Fibroblast of peridontal ligament (primary cell): ENCODE data around the gene SIL1.
"Not testable (repeated sequence)": the region's sequence is repeated elsewhere in the genome, so short reads cannot be mapped to it uniquely, and the experiment has no call there.

Experiments used
- DNase-seq: peaks from one replicate; pipeline ENCODE4 v3.0.0-alpha.2; 2010; ENCODE audit errors: extremely low read depth

Gene SIL1

DNA sequence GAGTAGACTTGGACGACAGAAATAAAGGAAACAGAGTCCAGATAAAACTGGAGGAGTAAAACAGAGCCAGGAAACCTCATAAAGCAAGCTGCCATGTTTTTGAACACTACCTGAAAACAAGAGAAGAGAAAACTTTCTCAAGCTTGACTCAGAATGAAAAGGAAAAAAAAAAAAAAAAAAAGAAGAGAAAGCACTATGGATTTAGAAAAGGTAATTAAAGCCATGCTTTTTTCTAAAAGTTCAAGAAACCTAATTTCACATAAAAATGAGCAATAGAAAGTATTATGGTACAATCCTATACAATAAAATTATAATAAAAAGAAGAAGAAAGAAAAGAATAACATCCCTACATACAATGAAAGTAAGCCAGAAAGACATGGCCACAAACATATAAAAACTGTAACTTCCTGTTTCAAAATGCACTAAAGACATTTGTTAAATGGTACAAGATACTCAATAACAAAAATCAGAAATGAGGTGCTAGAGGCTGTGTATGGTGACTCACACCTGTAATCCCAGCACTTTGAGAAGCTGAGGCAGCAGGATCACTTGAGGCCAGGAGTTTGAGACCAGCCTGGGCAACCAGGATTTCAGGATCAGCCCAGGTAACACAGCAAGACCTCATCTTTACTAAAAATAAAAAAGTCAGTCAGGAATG, 129.5 kb downstream of the SIL1 start:
- no peak for DNase-seq

DNA sequence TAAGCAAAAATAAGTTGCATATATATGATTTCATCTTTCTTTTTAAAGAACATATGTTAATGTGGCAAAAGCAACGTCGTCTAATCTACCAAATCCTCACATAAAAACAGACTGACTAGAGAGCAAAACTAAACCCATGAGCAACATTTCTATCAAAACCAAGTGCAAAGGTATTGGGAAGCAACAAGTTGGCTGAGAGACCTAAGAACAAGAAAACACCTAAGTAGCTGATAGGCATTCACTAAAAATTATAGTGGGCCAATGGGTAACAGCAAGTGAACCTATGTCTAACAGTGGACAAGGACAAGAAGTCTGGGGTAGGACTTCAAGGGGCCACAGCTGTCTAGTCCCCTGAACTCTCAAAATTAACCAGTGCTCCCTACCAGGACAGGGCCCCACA, 130.1 kb downstream of the SIL1 start:
- no peak for DNase-seq

DNA sequence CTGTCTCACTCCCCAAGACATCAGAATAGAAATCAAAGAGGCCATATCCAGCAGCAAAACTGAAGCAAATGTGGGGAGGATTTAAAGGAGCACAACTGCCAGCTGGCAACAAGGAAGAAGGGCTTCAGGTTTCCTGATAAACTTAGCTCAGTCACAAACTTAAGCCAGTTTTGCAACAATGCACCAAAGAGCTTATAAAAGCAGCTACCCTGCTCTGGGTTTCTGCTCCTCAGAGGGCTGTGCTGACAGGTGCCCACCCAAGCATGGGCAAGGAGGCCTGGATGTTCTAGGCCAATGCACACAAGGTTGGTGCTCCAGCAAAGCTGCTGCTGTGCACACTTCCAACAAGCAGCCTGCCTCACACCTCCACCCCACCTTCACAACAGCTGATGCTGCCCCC, 132.9 kb downstream of the SIL1 start:
- peak; percentile 62 for DNase-seq

DNA sequence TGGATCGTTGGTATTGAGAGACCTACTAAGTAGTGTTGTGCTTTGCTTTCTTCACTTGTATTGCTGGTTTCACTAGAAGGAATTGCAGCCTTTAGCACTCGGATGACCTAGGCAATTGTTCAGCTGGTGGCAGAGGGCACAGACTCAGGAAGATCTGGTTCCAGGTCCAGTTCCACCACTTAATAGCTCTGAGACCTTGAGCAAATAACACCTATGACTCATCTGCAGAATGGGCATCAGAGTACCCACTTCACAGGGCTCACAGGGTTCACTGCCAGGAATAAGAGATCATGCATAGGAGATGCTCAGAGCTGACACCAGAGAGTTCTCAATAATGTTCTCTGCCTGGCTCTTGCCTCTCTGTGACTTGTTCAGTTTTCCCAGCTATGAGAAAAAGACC, 133.6 kb downstream of the SIL1 start:
- DNase-seq = no peak

DNA sequence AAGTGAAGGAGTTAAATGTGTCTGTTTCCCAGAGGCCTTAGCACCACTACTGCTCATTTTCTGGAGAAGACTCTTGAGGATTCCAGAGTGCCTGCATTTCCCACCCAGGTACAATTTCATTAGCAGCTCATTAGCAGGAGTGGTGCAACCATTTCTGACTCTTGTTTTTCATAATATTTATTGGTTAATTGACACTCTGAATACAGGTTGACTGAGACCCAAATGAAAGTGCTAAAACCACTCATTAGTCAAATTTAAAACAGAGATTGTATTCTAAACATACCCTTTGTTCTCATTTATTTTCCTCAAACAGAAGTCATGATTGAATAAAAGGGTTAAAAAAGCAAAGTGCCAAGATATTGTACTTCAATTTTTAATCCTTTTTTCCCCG, 134.5 kb downstream of the SIL1 start:
- no peak for DNase-seq

DNA sequence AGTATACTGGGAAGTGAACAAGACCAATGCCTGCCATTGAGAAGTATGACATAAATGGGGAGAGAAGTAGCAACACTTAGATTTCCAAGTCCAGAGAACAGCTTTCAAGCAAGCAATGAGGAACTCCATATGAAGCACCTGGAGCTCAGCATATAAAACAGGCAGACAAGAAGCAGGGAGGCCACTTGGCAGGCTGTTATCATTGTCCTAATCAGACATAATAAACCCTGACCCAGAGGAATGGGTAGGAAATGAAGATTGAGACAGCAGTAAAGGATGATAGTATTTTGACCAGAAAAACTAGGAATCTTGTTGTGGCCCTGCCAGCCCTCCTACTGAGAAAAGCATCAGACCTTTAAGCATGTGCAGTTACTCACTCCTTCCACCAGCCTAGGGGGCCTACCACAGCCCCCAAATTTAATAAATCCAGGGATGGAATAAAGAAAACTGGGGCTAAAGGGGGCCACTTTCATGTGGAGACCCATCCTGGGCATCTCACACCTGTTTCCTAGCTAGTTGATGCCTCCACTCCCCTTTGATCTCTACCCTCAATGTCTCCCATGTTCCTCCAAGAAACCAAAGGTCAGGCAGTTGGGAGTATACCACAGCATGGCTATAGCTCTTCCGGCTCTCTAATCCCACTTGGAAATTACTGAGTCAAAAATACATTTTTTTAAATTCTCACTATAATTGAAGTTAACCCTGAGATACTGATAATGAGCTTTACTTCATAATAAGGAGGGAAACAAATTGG, 135.1 kb downstream of the SIL1 start:
- no peak for DNase-seq

DNA sequence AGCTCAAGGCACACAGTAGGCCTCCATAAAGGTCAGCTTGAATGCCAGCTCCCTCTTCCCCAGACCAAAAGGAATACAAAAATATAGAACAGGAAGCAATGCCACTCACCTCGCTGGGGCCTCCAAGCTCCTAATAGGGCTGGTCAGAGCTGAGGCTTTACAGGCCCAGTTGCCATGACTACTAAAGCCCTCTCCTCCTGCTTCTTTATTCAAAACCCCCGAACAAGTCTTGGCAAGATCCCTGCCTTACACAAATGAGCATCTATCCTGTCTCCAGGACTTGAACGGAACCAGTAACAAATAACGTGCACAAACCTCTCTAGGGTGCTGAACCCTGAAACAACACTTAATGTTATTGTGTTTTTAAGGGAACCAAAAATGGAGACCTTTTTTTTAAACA, 136.3 kb downstream of the SIL1 start:
- no peak for DNase-seq

DNA sequence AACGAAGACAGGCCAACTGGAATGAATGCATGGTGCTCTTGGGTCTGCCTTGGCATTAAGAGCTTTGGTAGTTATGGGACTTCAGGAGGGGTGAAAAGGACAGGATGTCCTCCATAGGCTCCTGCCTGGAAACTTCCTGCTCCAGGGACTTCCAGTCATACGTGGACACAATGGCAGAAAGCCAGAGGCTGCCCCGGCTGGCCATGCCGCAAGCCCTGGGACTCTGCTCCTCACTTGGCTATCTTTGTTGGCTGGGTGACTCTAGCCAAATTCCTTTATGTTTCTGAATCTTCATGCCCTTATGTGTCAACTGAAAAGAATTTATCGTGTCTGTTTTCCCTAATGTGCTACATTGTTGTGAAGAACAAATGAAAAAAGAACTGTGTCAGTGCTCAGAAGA, 136.9 kb downstream of the SIL1 start:
- peak; percentile 68 for DNase-seq

DNA sequence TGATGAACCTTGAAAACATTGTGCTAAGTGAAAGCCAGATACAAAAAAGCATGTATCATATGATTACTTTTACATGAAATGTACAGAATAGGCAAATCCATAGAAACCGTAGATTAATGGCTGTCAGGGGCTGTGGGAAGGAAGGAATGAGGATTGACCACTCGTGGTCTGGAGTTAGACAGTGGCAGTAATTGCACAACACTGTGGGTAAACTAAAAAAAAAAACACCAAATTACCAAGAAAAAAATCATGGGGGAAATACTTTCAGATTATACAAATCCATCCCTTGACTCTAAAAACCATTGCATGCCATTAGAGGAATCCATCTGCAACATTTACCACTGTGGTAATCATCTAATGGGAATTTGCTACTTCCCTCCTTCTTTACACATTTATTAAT, 140.0 kb downstream of the SIL1 start:
- DNase-seq = peak; percentile 86

DNA sequence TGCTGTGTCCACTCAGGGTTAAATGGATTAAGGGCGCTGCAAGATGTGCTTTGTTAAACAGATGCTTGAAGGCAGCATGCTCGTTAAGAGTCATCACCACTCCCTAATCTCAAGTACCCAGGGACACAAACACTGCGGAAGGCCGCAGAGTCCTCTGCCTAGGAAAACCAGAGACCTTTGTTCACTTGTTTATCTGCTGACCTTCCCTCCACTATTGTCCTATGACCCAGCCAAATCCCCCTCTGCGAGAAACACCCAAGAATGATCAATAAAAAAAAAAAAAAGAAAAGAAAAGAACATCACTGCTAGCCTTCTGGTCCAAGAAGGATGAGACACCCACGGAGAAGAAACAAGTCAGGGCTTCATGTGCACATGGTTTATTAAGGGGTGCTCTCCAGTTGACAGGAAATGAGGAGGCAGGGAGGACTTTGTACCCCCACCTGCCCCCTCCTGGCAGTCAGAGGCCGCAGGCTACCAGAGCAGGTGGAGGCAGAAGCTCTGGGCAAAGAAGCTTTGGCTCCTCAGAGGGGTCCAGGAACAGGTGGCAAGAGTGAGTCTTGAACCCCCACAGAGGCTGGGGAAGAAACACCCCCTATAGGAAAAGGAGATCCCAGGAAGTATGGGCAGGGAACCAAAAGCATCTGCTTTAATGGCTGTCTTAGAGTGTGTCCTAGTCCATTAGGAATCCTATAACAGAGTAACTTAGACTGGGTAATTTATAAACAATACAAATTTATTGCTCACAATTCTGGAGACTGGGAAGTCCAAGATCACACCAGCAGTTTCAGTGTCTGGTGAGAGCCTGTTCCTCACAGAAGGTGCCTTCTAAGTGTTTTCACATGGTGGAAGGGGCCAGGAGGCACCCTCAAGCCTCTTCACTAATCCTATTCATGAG, 140.9 kb downstream of the SIL1 start:
- not testable (repeated sequence) for DNase-seq

DNA sequence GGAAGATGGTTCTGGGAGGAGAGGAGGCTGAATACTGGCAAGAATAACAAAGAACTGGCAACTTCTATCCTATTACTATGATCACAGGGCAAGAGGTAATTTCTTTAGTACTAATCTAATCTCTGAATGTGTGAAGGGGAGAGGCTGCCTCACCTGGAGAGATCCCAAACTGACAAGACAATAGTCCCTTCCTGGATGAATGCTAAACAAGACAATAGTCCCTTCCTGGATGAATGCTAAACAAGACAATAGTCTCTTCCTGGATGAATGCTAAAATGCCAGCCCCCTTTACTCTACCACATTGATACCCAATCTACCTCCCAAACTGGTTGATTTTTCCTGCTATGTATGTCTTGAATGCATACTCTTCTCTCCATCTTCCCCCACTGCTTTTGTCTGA, 145.2 kb downstream of the SIL1 start:
- DNase-seq = no peak

DNA sequence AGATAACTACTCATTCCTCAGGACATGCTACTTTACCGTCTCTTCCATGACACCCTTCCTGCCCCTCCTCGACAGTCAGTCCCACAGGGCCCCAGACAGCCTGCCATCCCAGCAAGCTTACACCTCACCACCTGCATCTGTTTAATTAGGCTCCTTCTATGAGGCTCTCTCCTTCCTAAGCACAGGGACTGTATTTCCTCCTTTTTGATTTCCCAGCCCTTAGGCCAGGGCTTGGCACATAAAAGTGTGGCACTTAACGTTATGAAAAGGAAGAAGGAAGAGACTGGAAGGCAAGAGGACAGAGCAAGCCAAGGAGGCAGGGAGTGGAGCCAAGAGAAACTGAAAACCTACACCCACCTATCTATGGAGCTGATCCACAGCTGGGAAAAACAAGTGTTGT, 146.8 kb downstream of the SIL1 start:
- DNase-seq = no peak

DNA sequence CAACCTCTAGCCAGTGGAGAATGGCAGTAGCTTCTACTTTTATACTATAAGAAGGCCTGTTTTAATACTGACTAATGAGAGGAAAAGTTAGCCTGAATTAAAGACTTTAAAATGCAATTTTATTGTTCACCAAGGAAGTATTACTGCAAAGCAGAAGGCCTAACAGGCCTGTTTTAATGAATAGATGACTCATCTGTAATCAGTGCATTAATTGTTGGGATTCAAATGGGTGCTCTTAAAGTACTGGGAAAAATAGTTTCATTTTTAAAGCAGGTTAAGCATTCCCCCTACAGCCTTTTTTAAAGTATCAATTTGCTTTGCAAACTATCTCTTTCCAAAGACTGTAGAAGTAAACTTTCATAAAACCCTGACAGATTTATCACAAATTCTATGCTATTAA, 147.7 kb downstream of the SIL1 start:
- DNase-seq = no peak

DNA sequence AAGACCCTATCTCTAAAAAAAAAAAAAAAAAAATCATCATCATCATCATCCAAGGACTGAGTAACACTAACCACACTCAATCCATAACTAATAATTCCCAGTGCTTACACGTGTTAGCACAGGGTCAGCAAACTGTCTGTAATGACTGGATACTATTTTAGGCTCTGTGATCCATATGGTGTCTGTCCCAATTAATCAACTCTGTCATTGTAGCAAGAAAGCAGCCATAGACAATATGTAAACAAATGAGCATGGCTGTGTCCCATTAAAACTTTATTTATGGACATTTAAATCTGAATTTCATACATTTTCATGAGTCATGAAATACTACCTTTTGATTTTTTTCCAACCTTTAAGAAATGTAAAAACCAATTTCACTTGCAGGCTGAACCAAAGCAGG, 148.4 kb downstream of the SIL1 start:
- no peak for DNase-seq

DNA sequence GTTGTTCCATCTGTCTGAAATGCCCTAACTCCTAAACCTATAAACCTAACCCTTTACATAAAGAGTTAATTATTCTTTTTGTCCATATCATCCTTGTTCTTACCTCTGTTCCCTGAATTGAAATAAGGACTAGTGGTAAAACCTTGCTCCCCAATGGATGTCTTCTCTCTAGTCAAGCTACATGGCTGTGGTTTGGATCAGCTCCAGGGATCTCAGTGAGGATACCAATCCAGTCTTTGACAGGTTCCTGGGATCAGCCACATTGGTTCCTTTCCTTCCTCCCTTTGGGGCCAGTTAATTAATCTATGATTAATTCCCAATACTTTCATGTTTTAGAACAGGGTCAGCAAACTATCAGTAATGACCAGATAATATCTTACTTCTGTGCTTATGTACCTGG, 151.6 kb downstream of the SIL1 start:
- DNase-seq = no peak

DNA sequence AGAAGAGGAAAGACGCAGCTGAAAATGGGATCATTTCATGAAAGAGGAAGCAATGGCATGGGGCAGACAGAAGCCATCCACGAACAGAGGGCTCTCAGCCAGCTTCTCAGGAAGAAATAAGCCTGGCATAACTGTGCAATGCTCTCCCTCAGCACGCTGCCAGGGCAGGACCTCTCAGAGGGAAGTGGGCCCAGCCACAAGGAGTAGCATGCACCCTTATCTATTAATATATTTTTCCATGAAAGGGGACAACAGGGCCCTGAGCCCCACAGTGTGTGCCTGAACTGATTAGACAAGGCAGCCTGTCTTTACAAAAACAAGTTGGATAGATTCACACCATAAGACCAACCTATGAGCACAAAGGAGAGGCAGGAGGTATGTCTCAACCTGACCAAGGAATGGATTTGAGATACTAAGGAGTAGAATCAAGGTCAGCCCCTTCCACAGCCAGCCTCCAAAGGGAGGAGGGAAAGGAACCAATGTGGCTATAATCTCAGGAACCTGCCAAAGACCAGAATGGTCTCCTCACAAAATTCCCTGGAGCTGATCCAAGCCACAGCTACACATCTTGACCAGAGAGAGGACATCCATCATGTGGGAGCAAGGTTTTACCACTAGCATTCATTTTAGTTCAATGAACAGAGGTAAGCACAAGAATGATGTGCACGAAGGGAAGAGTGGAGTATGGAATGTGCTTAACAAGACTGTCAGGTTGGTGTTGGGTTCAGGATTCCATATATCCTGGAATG, 154.8 kb downstream of the SIL1 start:
- no peak for DNase-seq

DNA sequence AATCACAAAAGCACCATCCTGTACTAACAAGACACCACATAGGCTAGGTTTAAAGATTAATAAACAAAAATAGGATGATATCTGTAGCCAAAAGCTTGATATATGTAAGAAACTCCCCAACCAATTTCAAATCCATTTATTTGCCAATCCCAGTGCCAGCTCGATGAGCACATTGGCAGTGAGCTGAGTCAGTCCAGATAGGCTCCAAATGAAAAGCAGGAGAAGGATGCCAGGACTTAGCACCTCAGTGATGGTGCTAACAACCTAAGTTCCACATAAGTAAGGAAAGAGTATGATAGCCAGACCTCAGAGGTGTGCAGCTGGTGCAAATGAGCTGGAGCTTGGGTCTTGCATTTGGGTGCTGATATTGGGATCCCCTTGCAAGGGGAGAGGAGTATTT, 158.1 kb downstream of the SIL1 start:
- DNase-seq = no peak

DNA sequence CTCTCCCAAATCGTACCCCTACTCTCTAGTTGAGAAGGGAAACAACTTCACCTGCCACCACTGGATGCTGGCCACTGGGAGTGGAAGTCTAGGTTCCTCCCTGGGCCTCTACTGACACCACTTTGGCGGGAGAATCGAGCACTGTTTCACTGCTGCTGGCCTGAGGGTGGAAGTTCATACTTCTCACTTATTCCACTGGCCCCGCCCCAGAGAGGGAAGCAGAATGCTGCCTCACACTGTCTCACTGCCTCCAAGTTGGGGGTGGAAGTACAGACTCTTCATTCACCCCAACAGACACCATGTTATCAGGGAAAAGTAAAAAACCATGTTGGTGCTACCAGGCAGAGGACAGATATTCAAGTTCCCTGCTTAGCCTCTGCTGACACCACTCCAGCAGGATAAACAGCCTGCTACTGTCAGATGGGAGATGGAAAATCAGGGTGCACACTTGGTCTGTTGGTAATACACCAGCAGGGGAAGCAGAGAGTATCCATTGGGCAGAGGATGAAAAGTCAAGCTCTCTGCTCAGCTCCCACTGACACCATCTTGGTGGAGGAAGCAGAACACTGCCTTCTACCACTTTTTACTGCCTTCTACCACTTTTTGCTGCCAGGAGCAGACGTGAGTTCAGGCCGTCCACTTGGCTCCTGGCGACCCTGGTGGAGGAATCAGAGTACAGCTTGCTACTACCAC, 159.4 kb downstream of the SIL1 start:
- DNase-seq = no peak

DNA sequence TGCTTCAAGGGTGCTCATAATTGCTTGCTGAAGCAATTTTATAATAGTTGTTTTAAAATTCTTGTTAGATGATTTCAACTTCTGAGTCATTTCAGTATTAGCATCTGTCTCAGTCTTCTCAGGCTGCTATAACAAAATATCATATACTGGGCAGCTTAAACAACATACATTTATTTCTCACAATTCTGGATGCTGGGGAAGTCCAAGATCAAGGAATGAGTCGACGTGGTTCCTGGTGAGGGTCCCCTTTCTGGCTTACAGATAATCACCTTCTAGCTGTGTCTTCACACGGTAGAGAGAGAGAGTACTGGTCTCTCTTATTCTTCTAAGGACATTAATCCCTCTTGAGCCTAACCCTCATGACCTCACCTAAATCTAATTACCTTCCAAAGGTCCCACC, 160.4 kb downstream of the SIL1 start:
- DNase-seq = no peak

DNA sequence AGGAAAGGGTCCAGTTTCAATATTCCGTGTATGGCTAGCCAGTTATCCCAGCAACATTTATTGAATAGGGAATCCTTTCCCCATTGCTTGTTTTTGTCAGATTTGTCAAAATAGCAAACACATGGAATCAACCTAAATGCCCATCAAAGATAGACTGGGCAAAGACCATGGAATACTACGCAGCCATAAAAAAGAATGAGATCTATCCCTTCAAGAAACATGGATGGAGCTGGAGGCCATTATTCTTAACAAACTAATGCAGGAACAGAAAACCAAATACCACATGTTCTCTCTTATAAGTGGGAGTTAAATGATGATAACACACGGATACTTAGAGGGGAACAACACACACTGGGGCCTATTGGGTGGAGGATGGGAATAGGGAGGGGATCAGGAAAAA, 161.8 kb downstream of the SIL1 start:
- DNase-seq = not testable (repeated sequence)

DNA sequence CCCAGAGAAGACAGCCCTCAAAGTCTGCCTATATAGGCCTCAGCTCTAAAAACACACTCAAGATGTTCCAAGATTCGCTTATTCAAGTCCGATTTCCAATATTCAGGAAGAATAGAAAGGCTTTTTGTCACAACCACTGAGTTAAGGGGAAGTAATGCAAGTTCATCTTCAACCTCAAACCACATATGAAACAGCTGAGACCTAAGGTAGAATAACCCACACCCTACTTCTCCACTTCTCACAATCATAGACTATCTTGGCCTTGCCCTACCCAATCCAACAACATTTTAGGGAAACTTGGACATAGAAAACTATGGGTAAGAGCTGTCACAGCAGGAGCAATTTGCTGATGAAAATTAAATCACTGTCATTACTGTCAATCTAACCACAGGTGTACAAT, 171.0 kb downstream of the SIL1 start:
- no peak for DNase-seq
